Endodermal cell (in vitro differentiated cells): ENCODE results near the gene BET1. TPM values are rescaled to one million over a fixed set of nuclear protein-coding genes. Genes with fewer than 3 reads are reported as not detected.

ENCODE experiments used
- DNase-seq: peaks from one replicate; pipeline ENCODE4 v3.0.0-alpha.2; 2017
- H3K27ac ChIP-seq: 2 replicates; pipeline ENCODE4 v1.5.1; 2013; ENCODE audit warnings: mild to moderate bottlenecking, low read depth, low read length, moderate library complexity
- H3K27me3 ChIP-seq: 2 replicates; pipeline ENCODE4 v1.6.1; 2013; ENCODE audit warnings: mild to moderate bottlenecking, low read length, moderate library complexity; ENCODE audit not compliant: insufficient read depth, control insufficient read depth, poor library complexity, severe bottlenecking
- H3K36me3 ChIP-seq: 2 replicates; pipeline ENCODE4 v1.7.0; 2013; ENCODE audit warnings: mild to moderate bottlenecking, low read length, moderate library complexity; ENCODE audit not compliant: control insufficient read depth, insufficient read depth
- H3K4me1 ChIP-seq: one replicate; pipeline ENCODE4 v1.7.0; 2013; ENCODE audit warnings: low read length; ENCODE audit not compliant: control insufficient read depth, insufficient read depth
- H3K4me3 ChIP-seq: 2 replicates; pipeline ENCODE4 v1.5.1; 2013; ENCODE audit warnings: mild to moderate bottlenecking, low read length, moderate library complexity
- H3K9ac ChIP-seq: 2 replicates; pipeline ENCODE4 v1.6.1; 2013; ENCODE audit warnings: mild to moderate bottlenecking, low read length, moderate library complexity; ENCODE audit not compliant: poor library complexity, severe bottlenecking; ENCODE audit errors: extremely low read depth
- H3K9me3 ChIP-seq: 2 replicates; pipeline ENCODE4 v1.6.1; 2013; ENCODE audit warnings: mild to moderate bottlenecking, low read length, moderate library complexity; ENCODE audit not compliant: control insufficient read depth
- H3K27ac Mint-ChIP-seq: 2 replicates; pipeline ENCODE4 v1.8.0; 2020; ENCODE audit warnings: mixed read lengths
- H3K27me3 Mint-ChIP-seq: 2 replicates; pipeline ENCODE4 v1.8.0; 2021; ENCODE audit warnings: mild to moderate bottlenecking, mixed read lengths; ENCODE audit not compliant: insufficient read depth
- H3K36me3 Mint-ChIP-seq: 2 replicates; pipeline ENCODE4 v1.8.0; 2020; ENCODE audit warnings: low read depth, mixed read lengths
- H3K4me1 Mint-ChIP-seq: 2 replicates; pipeline ENCODE4 v1.8.0; 2020; ENCODE audit warnings: mixed read lengths
- H3K4me3 Mint-ChIP-seq: 2 replicates; pipeline ENCODE4 v1.8.0; 2020; ENCODE audit warnings: mild to moderate bottlenecking, moderate library complexity, mixed read lengths
- H3K9me3 Mint-ChIP-seq: 2 replicates; pipeline ENCODE4 v1.8.0; 2020; ENCODE audit warnings: mild to moderate bottlenecking, mixed read lengths
- CTCF ChIP-seq: fragments of 200-600 bp; sonication (generic); conservative IDR thresholded peaks from 2 replicates; pipeline ENCODE4 v1.5.0; 2021; ENCODE audit warnings: antibody characterized with exemption, mild to moderate bottlenecking
- WGBS, 2 experiments: methylation state at CpG; one replicate each; pipeline versions ENCODE4 v1.1.5 to v1.1.7; 2013; ENCODE audit warnings: missing lambda C conversion rate in 2 of 2, mixed read lengths in 1 of 2; ENCODE audit not compliant: insufficient coverage in 1 of 2, insufficient read length in 1 of 2; 5-methylcytosine and 5-hydroxymethylcytosine counted together
- total RNA-seq, 2 donors: library from RNA; stranded (reverse); fragmentation: NEBNext Ultra II Directional in 1 of 2; extraction: Animal tissue kit (Norgen Biotek cat#: 25700) in 1 of 2; gene quantifications; 2 replicates in 1 of 2; 3 replicates in 1 of 2; pipeline ENCODE4 v1.2.1, GENCODE V29; 2021

BET1 gene
- total RNA-seq, 2 donors from 2014 or later: 27.6 to 36.3 TPM

GRCh38 chr7:94015538-94015937, 11.4 kb upstream of the BET1 start:
- Mint-ChIP-seq H3K4me3 (no peak overlapping the region), H3K36me3 (no peaks in the 10 kb centered on the region), H3K27me3 (no peaks in the 10 kb centered on the region), H3K9me3 (peaks cover 17% of the 10 kb centered on the region), H3K4me1 (peaks cover 3% of the 10 kb centered on the region), H3K27ac (no peak overlapping the region)
- no peak overlapping the region for H3K4me3 ChIP-seq
- H3K36me3 ChIP-seq: no peaks in the 10 kb centered on the region
- no peaks in the 10 kb centered on the region for H3K27me3 ChIP-seq
- H3K9ac ChIP-seq: no peak overlapping the region
- H3K4me1 ChIP-seq: no peaks in the 10 kb centered on the region
- H3K27ac ChIP-seq: no peak overlapping the region
- DNase-seq: no peak
- no peaks in the 10 kb centered on the region for H3K9me3 ChIP-seq
- TF ChIP-seq CTCF: no peak

DNA sequence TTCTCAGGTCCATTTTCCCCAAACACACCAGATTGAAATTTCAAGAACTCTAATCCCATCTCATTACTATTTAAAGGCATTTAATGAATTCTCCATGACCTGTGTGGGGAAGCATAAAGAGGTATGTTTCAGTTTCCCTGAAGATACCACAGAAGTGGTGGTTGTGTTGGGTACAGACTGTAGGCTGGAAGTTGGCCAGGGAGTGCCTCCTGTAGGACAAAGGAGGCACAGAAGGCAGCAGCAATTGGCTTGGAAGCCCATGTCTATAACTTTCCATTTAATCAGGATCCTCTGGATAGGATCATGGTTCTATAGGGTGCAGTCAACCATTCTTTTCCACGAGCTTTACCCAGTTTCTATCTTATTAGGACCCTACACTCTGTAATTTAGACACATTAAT, 8.6 kb upstream of the BET1 start:
- H3K27ac Mint-ChIP-seq: no peak overlapping the region
- WGBS, 2 experiments: 87 to 89% methylated on average over 1 of the region's 1 CpG

DNA sequence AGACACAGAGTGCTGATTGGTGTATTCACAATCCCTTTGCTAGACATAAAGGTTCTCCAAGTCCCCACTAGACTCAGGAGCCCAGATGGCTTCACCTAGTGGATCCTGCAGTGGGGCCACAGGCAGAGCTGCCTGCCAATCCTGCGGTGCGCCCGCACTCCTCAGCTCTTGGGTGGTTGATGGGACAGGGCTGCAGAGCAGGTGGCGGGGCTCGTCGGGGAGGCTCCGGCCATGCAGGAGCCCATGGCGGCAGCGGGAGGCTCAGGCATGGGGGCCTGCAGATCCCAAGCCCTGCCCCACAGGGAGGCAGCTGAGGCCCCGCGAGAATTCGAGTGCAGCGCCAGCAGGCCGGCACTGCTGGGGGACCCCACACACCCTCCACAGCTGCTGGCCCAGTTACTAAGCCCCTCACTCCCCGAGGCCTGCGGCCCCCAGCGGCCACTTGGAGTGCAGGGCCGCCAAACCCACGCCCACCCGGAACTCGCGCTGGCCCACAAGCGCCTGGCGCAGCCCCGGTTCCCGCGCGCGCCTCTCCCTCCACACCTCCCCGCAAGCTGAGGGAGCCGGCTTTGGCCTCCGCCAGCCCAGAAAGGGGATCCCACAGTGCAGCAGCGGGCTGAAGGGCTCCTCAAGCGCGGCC, 7.7 kb upstream of the BET1 start:
- H3K27ac ChIP-seq: no peak overlapping the region
- no peaks in the 10 kb centered on the region for H3K36me3 Mint-ChIP-seq
- no peaks in the 10 kb centered on the region for H3K4me1 ChIP-seq
- H3K27ac Mint-ChIP-seq: no peak overlapping the region
- 95 to 100% methylated on average over 1 to 35 of the region's 35 CpGs for WGBS, 2 experiments
- DNase-seq: no peak
- no peak for TF ChIP-seq CTCF
- no peaks in the 10 kb centered on the region for H3K36me3 ChIP-seq
- no peak overlapping the region for H3K4me3 Mint-ChIP-seq
- peaks cover 2% of the 10 kb centered on the region for H3K27me3 Mint-ChIP-seq
- H3K9ac ChIP-seq: no peak overlapping the region
- H3K4me3 ChIP-seq: no peak overlapping the region
- H3K4me1 Mint-ChIP-seq: peaks cover 3% of the 10 kb centered on the region
- H3K27me3 ChIP-seq: no peaks in the 10 kb centered on the region
- no peaks in the 10 kb centered on the region for H3K9me3 ChIP-seq
- H3K9me3 Mint-ChIP-seq: peaks cover 13% of the 10 kb centered on the region

More for the DNA sequence above, 8.6 kb upstream of the BET1 start:
- H3K27ac ChIP-seq: no peak overlapping the region
- no peaks in the 10 kb centered on the region for H3K36me3 ChIP-seq
- H3K9ac ChIP-seq: no peak overlapping the region
- H3K4me1 ChIP-seq: no peaks in the 10 kb centered on the region
- Mint-ChIP-seq H3K4me1 (peaks cover 3% of the 10 kb centered on the region), H3K27me3 (peaks cover 2% of the 10 kb centered on the region), H3K9me3 (peaks cover 13% of the 10 kb centered on the region), H3K36me3 (no peaks in the 10 kb centered on the region), H3K4me3 (no peak overlapping the region)
- H3K9me3 ChIP-seq: no peaks in the 10 kb centered on the region
- no peaks in the 10 kb centered on the region for H3K27me3 ChIP-seq
- peak; percentile 66 for TF ChIP-seq CTCF
- DNase-seq: no peak
- no peak overlapping the region for H3K4me3 ChIP-seq
